ENCODE results near the gene PEX3.

- TF ChIP-seq CTCF (IDR thresholded peaks at IDR 0.05) (no peak), POLR2A (IDR thresholded peaks at IDR 0.05) (no peak), EP300 (IDR thresholded peaks at IDR 0.05) (no peak)
Measured at GRCh38 chr6:143522039-143522600, 71.5 kb downstream of the PEX3 start.

All from ovary (tissue), 3 donors.